ENCODE results near the gene FHIT.

- TF ChIP-seq CTCF (IDR thresholded peaks at IDR 0.05) (no peak), EZH2 (IDR thresholded peaks at IDR 0.05) (no peak), EZH2phosphoT487 (IDR thresholded peaks at IDR 0.05) (no peak)
These were observed 458.9 kb downstream of the FHIT start for GRCh38 chr3:60792249-60792852.

Data from neural progenitor cell (in vitro differentiated cells).